NCI-H1048 (cell line): ENCODE data around the gene EGFL7.

Experiments used
- DNase-seq: peaks from one replicate; lab custom pipeline; 2025; lab: John Stamatoyannopoulos, UW

EGFL7 gene

DNA sequence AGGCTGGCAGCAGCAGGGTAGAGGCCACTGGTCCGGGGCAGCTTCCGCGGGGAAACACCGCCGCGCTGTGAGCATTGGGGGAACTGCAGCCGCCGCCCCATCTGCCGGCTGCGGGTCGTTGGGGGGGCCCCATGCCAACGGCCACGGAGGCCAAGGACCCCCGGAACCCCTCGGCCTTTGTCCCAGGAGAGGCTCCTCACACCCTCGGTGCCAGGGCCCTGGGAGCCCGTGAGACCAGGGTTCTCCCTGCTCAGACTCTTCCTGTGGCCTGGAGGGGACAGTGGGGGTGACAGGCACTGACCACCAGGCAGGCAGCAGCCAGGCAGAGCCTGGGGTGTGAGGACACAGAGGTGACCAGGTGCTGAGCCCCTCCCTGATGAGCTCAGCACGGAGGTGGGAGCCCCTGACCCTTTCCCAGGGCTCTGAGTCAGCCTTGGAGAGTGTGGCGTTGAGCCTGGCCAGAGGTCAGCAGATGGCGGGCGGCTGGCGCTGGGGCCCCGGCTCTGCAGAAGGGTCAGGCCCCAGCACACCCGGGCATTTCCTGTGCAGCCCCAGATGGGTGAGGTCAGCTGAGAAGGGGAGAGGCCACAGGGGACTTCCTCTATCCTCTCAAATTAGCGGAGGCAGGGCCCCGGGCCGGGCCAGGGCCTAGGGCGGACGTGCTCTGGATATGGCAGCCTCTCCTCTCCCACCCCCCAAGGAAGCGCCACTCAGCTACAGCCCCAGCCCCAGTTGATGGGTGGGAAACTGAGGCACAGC is 17.9 kb upstream of the EGFL7 start:
- DNase-seq: no peak

- no peak for DNase-seq
Measured at GRCh38 chr9:136645352-136645902, 17.3 kb upstream of the EGFL7 start.

DNA sequence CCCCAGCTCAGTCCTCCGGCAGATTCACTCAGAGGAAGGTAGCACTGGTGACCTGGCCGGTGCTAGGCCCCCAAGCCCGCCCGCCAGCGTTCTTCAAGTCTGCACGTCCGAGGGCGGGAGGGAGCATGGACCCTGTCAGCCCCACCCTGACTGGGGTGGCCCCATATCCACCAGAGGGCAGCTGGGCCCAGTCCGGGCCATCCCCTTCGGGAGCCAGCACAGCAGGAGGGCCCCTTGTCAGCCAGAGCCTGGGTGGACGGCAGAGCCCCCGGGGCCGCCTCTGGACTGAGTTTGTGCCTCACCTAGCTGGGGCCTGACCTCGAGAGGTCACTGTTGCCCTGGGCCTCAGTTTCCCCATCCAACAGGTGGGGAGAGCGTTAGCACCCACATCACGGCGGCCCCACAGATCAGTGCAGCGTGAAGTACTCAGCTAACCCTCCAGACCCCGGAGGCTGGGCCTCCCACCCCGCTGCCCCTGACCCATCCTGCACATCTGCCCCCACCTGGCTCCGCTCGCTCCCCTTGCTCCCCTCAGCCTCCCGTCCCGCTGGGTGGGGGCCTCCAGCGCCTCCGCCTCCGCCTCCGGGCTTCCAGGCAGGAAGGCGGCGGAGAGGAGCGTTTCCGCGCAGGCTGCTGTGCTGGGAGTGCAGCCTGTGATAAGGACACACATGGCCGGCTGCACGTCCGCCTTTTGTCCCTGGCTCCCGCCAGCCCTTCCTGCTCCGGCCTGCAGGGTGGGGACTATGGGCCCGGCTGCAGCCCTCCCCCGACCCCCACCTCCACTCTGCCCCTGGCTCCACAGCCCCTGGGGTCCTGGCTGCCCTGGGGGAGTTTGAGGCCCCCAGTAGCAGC is 16.6 kb upstream of the EGFL7 start:
- DNase-seq: no peak

DNA sequence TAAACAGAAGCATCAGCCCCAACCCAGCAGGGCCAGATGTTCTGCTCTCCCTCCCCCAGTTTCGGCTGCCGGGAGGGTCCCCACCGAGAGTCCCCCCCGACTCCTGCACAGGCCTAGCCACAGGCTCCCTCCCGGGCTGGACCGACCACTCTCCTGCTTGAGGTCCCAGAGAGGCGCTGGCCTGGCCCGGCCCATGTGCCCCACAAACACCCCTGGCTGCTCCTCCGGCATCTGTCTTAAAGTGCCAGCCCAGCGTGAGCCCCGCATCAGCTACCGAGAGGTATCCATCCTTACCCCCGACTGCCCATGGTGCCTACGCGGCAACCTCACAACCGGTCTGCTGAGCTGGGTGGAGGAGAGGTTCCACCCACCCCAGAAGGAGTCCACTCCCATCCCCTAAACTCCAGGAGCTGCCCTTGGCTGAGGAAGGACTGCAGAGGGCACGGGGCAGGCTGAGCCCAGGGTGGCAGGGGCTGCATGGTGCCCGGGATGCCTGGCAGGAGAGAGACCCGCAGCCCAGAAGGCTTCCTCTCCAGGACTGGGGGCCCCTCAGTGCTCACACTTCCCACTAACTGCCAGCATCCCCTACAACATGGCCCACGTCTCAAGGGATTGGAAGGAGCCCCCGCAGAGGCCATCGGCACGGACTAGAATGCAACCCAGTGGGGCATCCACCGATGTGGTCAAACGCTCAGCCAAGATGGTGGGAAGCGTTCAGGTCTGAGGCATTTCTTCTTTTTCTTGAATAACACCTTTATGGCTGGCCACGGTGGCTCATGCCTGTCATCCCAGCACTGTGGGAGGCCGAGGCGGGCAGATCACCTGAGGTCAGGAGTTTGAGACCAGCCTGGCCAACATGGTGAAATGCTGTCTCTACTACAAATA is 15.6 kb upstream of the EGFL7 start:
- DNase-seq: no peak

- DNase-seq: no peak
Measured at GRCh38 chr9:136648751-136649150, 14.0 kb upstream of the EGFL7 start.

GRCh38 chr9:136650021-136650420 is 12.7 kb upstream of the EGFL7 start:
- no peak for DNase-seq

- DNase-seq: no peak
Measured at GRCh38 chr9:136650648-136651047, 12.1 kb upstream of the EGFL7 start.

- DNase-seq: no peak
Measured at GRCh38 chr9:136651860-136652259, 10.9 kb upstream of the EGFL7 start.

DNA sequence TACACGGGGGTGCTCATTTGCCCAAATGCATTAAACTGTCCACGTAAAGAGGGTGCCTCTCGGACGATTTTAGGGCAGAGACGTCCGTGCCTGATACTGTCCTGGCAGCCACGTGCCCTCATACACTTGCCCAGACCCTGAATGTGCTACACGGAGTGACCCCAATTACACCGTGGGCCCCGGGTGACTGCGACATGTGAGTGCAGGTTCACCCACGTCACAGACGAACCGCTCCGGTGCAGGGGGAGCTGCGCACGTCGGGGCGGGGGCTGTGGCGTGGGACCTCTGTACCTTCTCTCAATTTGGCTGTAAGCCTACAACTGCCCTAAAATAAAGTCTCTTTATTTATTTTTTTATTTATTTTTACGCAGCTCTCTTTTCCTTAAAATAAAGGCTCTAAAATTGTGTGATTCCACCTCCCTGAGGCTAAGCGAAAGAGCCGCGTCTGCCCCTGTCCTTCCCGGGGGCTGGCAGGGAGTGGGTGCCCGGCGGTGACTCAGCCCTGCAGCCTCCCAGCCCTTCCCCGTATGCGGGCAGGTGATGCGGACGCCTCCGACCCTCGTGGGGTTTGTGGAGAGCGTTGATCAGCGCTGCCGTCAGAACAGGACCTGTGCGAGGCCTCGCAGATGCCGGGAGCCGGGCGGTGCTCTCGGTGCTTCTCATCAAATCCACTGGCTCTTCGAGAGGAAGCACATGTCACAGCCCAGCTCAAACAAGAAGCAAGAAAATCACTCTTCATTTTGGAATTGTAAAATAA is 9.2 kb upstream of the EGFL7 start:
- no peak for DNase-seq

DNA sequence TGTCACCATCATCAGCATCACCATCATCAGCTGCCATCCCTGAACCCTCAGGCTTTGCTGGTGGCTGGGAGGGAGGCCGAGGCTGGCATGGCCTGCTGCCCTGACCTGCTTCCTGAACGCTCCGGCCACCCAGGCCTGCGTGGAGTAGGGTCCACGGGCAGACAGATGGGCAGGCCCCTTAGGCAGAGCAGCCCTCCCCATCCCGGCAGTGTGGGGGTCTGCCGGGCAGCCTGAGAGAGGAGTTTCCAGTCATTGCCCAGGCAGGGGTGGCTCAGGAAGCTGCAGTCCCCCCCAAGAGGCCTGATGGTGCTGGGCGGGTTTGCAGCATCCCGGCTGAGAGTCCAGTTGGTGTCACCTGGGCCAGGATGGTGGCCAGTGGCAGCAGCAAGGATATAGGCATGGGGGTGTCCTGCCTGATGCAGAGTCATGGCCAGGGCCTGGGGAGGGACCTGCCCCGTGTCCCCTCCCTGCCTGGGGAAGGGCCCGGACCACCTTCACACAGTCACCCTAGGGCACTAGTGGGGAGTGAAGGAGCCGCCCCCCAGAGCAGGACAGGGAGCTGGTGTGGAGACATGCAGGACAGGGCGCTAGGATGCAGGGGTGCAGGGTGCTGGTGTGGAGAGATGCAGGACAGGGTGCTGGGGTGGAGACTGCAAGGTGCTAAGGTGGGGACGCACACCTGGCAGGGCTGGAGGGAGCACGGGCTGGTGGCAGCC is 7.7 kb upstream of the EGFL7 start:
- DNase-seq: no peak

DNA sequence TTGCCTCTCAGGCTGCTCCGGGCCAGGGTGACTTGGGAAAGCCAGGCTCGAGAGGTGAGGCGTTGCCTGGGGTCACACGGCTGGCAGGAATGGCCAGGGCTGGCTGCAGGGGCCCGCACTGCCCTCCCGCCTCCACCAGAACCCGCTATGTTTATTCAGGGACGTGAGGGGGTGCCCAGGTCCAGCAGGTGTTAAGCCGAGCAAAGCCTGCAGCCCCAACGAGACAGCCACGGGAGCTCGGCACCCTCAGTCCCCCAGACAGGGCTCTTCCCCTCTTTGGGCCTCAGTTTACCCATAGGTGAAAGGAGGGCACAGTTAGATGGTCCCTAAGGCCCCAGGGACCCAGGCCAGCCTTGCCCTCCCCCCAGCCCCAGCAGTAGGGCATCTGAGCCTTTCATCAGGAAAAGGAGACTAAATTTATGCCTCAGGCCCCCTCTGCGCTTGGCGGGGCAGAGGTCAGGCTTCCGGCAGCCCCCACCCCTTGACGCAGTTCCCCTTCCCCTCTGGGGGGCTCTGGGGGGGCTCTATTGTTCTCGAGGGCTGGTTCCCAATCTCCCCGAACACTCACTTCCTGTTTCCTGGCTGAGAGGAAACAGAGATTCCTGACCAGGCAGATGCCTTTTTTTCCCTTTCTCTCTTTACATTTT is 7.1 kb upstream of the EGFL7 start:
- no peak for DNase-seq

- no peak for DNase-seq
Measured at GRCh38 chr9:136656183-136656738, 6.5 kb upstream of the EGFL7 start.

DNA sequence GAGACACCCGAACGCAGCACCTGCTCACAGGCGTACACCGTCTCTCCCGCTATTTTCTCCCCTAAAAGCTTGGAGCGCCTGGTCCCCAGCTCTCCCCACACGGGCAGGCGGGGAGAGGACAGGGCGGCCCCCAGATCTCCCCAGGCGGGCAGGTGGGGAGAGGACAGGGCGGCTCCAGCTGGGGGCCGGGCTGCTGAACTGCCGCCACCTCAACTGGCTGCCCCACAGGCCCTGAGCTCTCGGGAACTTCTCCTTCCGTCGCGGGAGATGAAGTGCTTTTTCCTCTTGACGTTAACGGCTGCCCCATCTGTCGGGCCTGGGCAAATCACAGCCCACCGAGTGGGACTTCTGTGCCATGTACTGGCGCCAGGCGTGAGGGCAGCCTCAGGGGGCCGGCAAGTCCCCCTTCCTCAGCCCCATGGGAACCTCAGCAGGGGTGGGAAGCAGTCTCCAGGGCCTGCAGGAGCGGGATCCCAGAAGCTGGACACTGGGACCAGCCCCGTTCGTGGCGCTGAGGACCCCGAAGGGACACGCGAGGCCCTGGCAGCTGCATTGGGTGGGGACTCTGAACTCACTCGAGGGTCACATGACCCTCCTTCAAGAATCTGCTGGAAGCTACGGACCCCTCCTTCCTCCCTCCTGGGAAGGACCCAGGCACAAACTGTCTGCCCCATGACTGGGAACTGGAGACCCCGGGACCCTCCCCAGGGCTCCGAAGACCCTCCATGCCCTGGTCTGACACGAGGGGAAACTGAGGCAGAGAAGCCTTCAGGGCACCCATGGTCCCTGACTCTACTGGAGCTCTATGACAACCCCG is 5.7 kb upstream of the EGFL7 start:
- no peak for DNase-seq

DNA sequence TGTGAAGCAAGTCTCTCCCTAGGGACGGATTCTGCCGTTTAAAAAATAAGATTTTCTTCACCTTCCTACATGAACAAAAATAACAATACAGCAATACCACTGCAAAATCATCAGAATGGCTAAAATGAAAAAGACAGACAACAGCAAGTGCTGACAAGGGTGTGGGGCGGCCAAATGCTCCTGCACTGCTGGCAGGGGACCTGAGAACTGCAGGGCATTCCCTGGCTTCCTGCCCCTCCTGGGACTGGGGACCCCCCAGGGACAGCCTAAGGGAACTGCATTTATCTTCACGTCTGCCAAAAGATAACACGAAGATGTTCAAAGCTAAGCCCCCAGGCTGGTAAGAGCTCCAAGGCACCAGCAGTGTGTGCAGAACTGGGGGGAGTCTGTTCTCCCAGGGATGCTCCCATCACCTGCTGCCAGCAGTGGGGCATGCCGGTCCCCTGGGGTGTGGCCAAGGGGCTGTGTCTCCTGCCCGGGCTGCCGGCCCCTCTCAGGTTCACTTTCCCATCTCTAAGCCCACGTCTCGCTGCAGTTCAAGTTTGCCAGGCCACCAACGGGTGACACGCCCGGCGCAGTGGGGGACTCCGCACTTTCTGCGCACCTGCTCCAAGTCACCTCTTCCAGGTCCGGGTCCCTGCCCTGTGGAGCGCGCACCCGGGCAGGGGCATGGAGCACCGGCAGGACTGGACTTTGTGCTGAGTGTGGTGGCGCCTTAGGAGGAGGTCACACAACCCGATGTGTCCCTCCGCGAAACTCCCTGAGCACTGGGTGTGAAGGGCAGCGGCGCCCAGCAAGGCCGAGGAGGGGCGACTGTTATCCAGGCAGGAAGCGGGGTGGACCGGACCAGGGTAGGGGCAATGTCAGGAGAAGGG is 4.5 kb upstream of the EGFL7 start:
- no peak for DNase-seq

DNA sequence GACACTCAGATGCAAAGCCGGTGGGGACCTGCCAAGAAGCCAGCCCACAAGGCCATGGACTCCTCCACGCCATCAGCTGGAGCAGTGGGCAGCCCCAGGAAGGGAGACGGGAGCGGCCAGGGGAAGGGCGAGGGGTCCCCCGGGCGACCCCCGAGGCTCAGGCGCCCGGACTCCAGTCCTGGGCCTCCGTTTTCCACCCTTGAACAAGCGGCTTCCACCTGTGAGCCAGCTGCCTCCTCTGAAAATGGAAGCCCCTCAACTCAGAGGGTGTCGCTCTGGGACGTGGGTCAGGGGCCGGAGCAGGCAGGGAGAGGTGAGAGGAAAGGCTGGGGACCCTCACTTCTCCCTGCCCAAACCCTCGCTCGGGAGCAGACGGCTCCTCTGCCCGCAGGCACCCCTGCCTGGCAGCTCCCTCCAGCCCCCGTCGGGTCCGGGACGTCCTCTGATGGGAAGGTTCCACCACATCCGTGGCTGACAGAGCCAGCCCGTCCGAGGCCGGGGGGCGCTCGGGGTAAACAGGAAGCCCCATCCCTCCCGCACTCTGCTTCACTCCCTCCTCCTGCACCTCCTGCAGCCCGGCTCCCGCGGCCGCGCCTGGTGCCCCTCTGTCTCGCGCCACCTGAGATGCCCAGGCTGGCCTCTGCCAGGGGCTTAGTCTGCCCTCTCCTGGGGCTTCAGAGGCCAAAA is 3.7 kb upstream of the EGFL7 start:
- no peak for DNase-seq

DNA sequence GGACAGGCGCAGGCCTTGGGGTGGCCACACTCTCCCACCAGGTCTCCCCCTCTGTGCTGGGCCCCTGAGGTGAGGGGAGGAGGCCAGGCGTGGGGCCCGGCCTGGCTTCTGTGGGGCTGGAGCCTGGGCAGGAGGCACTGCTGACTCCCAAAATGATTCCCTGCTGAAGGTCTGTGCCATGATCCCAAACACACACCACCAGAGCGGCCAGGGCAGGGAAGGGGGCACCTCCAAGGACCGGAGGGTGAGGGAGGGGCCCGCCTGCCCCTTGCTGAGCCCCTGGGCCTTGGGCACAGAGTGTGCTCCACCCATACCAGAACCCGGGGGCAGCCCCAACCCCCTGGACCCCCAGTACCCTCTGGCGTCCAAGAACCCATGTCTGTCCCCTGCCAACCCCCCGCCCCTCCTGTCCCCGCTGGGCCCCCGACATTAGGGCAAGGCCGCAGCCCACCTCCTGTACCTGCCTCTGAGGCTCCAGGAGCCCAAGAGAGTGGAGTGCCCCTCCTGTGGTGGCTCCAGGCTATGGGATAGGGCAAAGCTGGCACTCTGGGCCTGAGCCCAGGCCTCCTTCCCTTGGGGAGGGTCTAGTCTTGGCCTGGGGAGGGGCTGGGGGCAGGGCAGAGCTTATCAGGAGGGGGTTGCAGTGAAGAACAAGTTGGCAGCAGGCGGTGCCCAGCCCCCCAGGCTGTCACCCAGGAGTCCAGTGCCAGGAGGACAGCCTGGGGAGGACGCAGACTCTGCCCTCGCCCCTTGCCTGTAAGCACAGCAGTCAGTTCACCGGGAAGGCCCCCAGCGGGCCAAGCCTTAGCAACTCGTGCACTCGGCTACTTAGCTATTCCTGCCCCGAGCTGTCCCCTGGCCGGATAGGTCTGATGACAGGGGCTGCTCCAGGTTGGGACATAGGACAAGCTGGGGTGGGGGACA is 2.6 kb upstream of the EGFL7 start:
- no peak for DNase-seq
